Hematopoietic multipotent progenitor cell treated with erythropoietin and hydrocortisone succinate and interleukin-3 and kit ligand, for 17 days (in vitro differentiated cells): ENCODE results near the gene MID1.
"Not testable (repeated sequence)": the region's sequence is repeated elsewhere in the genome, so short reads cannot be mapped to it uniquely, and the experiment has no call there.

Experiments
- DNase-seq: peaks from one replicate; pipeline ENCODE4 v3.0.0-alpha.2; 2015; ENCODE audit warnings: low spot score

Gene MID1

GRCh38 chrX:10617186-10617998, 3.0 kb downstream of the MID1 start:
- DNase-seq: no peak

- DNase-seq: peak; percentile 8
Measured at GRCh38 chrX:10615931-10616774, 4.2 kb downstream of the MID1 start.

- no peak for DNase-seq
Measured at GRCh38 chrX:10612215-10612614, 8.2 kb downstream of the MID1 start.

GRCh38 chrX:10611441-10612090, 8.8 kb downstream of the MID1 start:
- DNase-seq: no peak

- DNase-seq: no peak
Measured at GRCh38 chrX:10608099-10608498, 12.3 kb downstream of the MID1 start.

GRCh38 chrX:10607233-10607632, 13.2 kb downstream of the MID1 start:
- DNase-seq: no peak

GRCh38 chrX:10603612-10604011, 16.8 kb downstream of the MID1 start:
- no peak for DNase-seq

- no peak for DNase-seq
Measured at GRCh38 chrX:10602646-10603045, 17.7 kb downstream of the MID1 start.

- no peak for DNase-seq
Measured at GRCh38 chrX:10600479-10600878, 19.9 kb downstream of the MID1 start.

GRCh38 chrX:10598540-10598939, 21.8 kb downstream of the MID1 start:
- no peak for DNase-seq

- DNase-seq: no peak
Measured at GRCh38 chrX:10597871-10598270, 22.5 kb downstream of the MID1 start.

- DNase-seq: no peak
Measured at GRCh38 chrX:10591363-10592335, 28.7 kb downstream of the MID1 start.

- not testable (repeated sequence) for DNase-seq
Measured at GRCh38 chrX:10589787-10590186, 30.6 kb downstream of the MID1 start.

- DNase-seq: no peak
Measured at GRCh38 chrX:10589098-10589497, 31.3 kb downstream of the MID1 start.

- DNase-seq: not testable (repeated sequence)
Measured at GRCh38 chrX:10584882-10585281, 35.5 kb downstream of the MID1 start.

- DNase-seq: no peak
Measured at GRCh38 chrX:10582945-10583344, 37.4 kb downstream of the MID1 start.

GRCh38 chrX:10582215-10582733, 38.1 kb downstream of the MID1 start:
- DNase-seq: peak; percentile 21

- DNase-seq: no peak
Measured at GRCh38 chrX:10579112-10580011, 41.0 kb downstream of the MID1 start.

GRCh38 chrX:10578527-10578926, 41.9 kb downstream of the MID1 start:
- DNase-seq: no peak

- no peak for DNase-seq
Measured at GRCh38 chrX:10577853-10578252, 42.5 kb downstream of the MID1 start.
